Measurements from ENCODE around the gene SEC24D.

The SEC24D gene

DNA sequence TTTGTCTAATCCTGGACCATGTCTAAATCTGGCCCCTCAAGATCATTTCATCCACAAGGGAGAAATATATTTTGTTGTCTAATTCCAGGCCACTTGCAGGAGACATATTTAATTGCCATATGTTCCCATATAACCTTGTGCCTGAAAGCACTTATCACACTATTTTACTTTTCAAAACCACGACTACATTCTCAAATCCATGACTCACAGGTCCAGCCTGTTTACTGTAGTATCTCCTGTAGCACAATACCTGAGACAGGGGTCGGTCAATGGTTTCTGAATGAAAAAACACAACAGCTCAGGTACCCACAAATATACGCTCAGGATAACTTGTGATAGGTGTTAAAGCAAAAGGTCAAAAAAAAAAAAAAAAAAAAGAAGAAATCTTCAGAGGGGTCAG, 60.9 kb downstream of the SEC24D start:
- no peak overlapping the region for H3K4me3 ChIP-seq (ENCODE audit: low read depth, low read length)
- no peak for TF ChIP-seq CTCF (IDR thresholded peaks at IDR 0.05; ENCODE audit: insufficient read depth, low read depth, low read length, missing control alignments)
- DNase-seq (ENCODE audit: low read depth) = no peak

GRCh38 chr4:118774321-118774720, 61.6 kb downstream of the SEC24D start:
- TF ChIP-seq CTCF (IDR thresholded peaks at IDR 0.05; ENCODE audit: insufficient read depth, low read depth, low read length, missing control alignments) = no peak
- no peak for DNase-seq (ENCODE audit: low read depth)
- no peak overlapping the region for H3K4me3 ChIP-seq (ENCODE audit: low read depth, low read length)

DNA sequence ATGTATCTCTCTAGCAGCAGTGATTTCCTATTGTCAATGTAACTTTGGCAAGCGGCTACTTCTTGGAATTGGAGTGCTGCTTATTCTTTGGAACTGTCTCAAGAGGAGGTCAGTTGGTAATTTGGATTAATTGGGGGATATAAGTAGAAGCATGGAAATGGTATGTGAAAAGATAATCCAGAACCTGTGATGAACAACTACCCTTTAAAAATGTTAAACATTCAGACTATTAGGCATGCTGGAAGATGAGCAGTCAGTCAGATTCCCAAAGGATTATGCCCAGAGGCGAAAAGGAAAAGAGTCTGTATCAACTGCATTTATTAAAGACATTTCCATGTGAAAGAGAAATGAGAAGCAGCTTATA, 62.5 kb downstream of the SEC24D start:
- no peak overlapping the region for H3K4me3 ChIP-seq (ENCODE audit: low read depth, low read length)
- no peak for TF ChIP-seq CTCF (IDR thresholded peaks at IDR 0.05; ENCODE audit: insufficient read depth, low read depth, low read length, missing control alignments)
- DNase-seq (ENCODE audit: low read depth) = no peak

- no peak overlapping the region for H3K4me3 ChIP-seq (ENCODE audit: low read depth, low read length)
- no peak for TF ChIP-seq CTCF (IDR thresholded peaks at IDR 0.05; ENCODE audit: insufficient read depth, low read depth, low read length, missing control alignments)
- no peak for DNase-seq (ENCODE audit: low read depth)
These were observed 63.0 kb downstream of the SEC24D start for GRCh38 chr4:118772767-118773428.

GRCh38 chr4:118772081-118772766, 63.7 kb downstream of the SEC24D start:
- peak; percentile 35 for TF ChIP-seq CTCF (IDR thresholded peaks at IDR 0.05; ENCODE audit: insufficient read depth, low read depth, low read length, missing control alignments)
- H3K4me3 ChIP-seq (ENCODE audit: low read depth, low read length) = no peak overlapping the region
- peak; percentile 45 for DNase-seq (ENCODE audit: low read depth)

GRCh38 chr4:118770741-118771187, 65.2 kb downstream of the SEC24D start:
- no peak overlapping the region for H3K4me3 ChIP-seq (ENCODE audit: low read depth, low read length)
- TF ChIP-seq CTCF (IDR thresholded peaks at IDR 0.05; ENCODE audit: insufficient read depth, low read depth, low read length, missing control alignments) = no peak
- no peak for DNase-seq (ENCODE audit: low read depth)
